ENCODE data around the gene RUBCNL.

Gene RUBCNL

GRCh38 chr13:46310066-46310465, 77.0 kb downstream of the RUBCNL start:
- Histone ChIP-seq H3K9me3 (ENCODE audit: control insufficient read depth, insufficient read depth, low read depth, low read length) (0 out of 2 replicates have a peak, but pooled peaks cover 6% of the 10 kb centered on the region), H3K4me1 (ENCODE audit: control insufficient read depth, insufficient read depth, low read length) (no peaks in the 10 kb centered on the region), H3K9ac (ENCODE audit: low read length) (no peak overlapping the region), H3K36me3 (ENCODE audit: control insufficient read depth, insufficient read depth, low read length) (no peaks in the 10 kb centered on the region), H3K4me3 (ENCODE audit: low read depth, low read length) (no peak overlapping the region), H3K27me3 (ENCODE audit: control insufficient read depth, insufficient read depth, low read length) (no peaks in the 10 kb centered on the region), H3K27ac (ENCODE audit: low read depth, low read length) (no peak overlapping the region)

- 0 out of 2 replicates have a peak, but pooled peaks cover 6% of the 10 kb centered on the region for H3K9me3 ChIP-seq (ENCODE audit: control insufficient read depth, insufficient read depth, low read depth, low read length)
- H3K9ac ChIP-seq (ENCODE audit: low read length), result no peak overlapping the region
- H3K4me3 ChIP-seq (ENCODE audit: low read depth, low read length), result no peak overlapping the region
- no peaks in the 10 kb centered on the region for H3K4me1 ChIP-seq (ENCODE audit: control insufficient read depth, insufficient read depth, low read length)
- no peak overlapping the region for H3K27ac ChIP-seq (ENCODE audit: low read depth, low read length)
- no peaks in the 10 kb centered on the region for H3K27me3 ChIP-seq (ENCODE audit: control insufficient read depth, insufficient read depth, low read length)
- no peaks in the 10 kb centered on the region for H3K36me3 ChIP-seq (ENCODE audit: control insufficient read depth, insufficient read depth, low read length)
These were observed 79.5 kb downstream of the RUBCNL start for GRCh38 chr13:46307554-46307953.

- H3K27ac ChIP-seq (ENCODE audit: low read depth, low read length), result no peak overlapping the region
- H3K4me1 ChIP-seq (ENCODE audit: control insufficient read depth, insufficient read depth, low read length), result no peaks in the 10 kb centered on the region
- H3K4me3 ChIP-seq (ENCODE audit: low read depth, low read length), result no peak overlapping the region
- H3K9me3 ChIP-seq (ENCODE audit: control insufficient read depth, insufficient read depth, low read depth, low read length), result peaks cover 5% of the 10 kb centered on the region; the same call in 1 of the 2 replicates
- no peaks in the 10 kb centered on the region for H3K36me3 ChIP-seq (ENCODE audit: control insufficient read depth, insufficient read depth, low read length)
- no peaks in the 10 kb centered on the region for H3K27me3 ChIP-seq (ENCODE audit: control insufficient read depth, insufficient read depth, low read length)
- H3K9ac ChIP-seq (ENCODE audit: low read length), result no peak overlapping the region
These were observed 82.5 kb downstream of the RUBCNL start for GRCh38 chr13:46304546-46304945.

- Histone ChIP-seq H3K4me3 (ENCODE audit: low read depth, low read length) (no peak overlapping the region), H3K9me3 (ENCODE audit: control insufficient read depth, insufficient read depth, low read depth, low read length) (peaks cover 5% of the 10 kb centered on the region; the same call in 1 of the 2 replicates), H3K9ac (ENCODE audit: low read length) (no peak overlapping the region), H3K27me3 (ENCODE audit: control insufficient read depth, insufficient read depth, low read length) (no peaks in the 10 kb centered on the region), H3K27ac (ENCODE audit: low read depth, low read length) (no peak overlapping the region), H3K4me1 (ENCODE audit: control insufficient read depth, insufficient read depth, low read length) (no peaks in the 10 kb centered on the region), H3K36me3 (ENCODE audit: control insufficient read depth, insufficient read depth, low read length) (no peaks in the 10 kb centered on the region)
These were observed 83.2 kb downstream of the RUBCNL start for GRCh38 chr13:46303742-46304385.

GRCh38 chr13:46297361-46297811, 89.7 kb downstream of the RUBCNL start:
- H3K9ac ChIP-seq (ENCODE audit: low read length), result no peak overlapping the region
- H3K4me1 ChIP-seq (ENCODE audit: control insufficient read depth, insufficient read depth, low read length), result peaks cover 4% of the 10 kb centered on the region; the same call in 1 of the 2 replicates
- no peaks in the 10 kb centered on the region for H3K27me3 ChIP-seq (ENCODE audit: control insufficient read depth, insufficient read depth, low read length)
- no peak overlapping the region for H3K27ac ChIP-seq (ENCODE audit: low read depth, low read length)
- H3K9me3 ChIP-seq (ENCODE audit: control insufficient read depth, insufficient read depth, low read depth, low read length), result peaks cover 5% of the 10 kb centered on the region; the same call in 1 of the 2 replicates
- no peak overlapping the region for H3K4me3 ChIP-seq (ENCODE audit: low read depth, low read length)
- H3K36me3 ChIP-seq (ENCODE audit: control insufficient read depth, insufficient read depth, low read length), result no peaks in the 10 kb centered on the region

GRCh38 chr13:46296921-46297320, 90.1 kb downstream of the RUBCNL start:
- no peak overlapping the region for H3K27ac ChIP-seq (ENCODE audit: low read depth, low read length)
- H3K9ac ChIP-seq (ENCODE audit: low read length), result no peak overlapping the region

GRCh38 chr13:46296115-46296822, 90.8 kb downstream of the RUBCNL start:
- Histone ChIP-seq H3K36me3 (ENCODE audit: control insufficient read depth, insufficient read depth, low read length) (no peaks in the 10 kb centered on the region), H3K4me1 (ENCODE audit: control insufficient read depth, insufficient read depth, low read length) (peaks cover 4% of the 10 kb centered on the region; the same call in 1 of the 2 replicates), H3K27ac (ENCODE audit: low read depth, low read length) (no peak overlapping the region), H3K4me3 (ENCODE audit: low read depth, low read length) (no peak overlapping the region), H3K9me3 (ENCODE audit: control insufficient read depth, insufficient read depth, low read depth, low read length) (peaks cover 5% of the 10 kb centered on the region; the same call in 1 of the 2 replicates), H3K9ac (ENCODE audit: low read length) (no peak overlapping the region), H3K27me3 (ENCODE audit: control insufficient read depth, insufficient read depth, low read length) (no peaks in the 10 kb centered on the region)

More at GRCh38 chr13:46296921-46297320, 90.1 kb downstream of the RUBCNL start:
- no peak overlapping the region for H3K4me3 ChIP-seq (ENCODE audit: low read depth, low read length)
- no peaks in the 10 kb centered on the region for H3K36me3 ChIP-seq (ENCODE audit: control insufficient read depth, insufficient read depth, low read length)
- peaks cover 5% of the 10 kb centered on the region; the same call in 1 of the 2 replicates for H3K9me3 ChIP-seq (ENCODE audit: control insufficient read depth, insufficient read depth, low read depth, low read length)
- H3K27me3 ChIP-seq (ENCODE audit: control insufficient read depth, insufficient read depth, low read length), result no peaks in the 10 kb centered on the region
- H3K4me1 ChIP-seq (ENCODE audit: control insufficient read depth, insufficient read depth, low read length), result peaks cover 4% of the 10 kb centered on the region; the same call in 1 of the 2 replicates

GRCh38 chr13:46295491-46296114, 91.4 kb downstream of the RUBCNL start:
- Histone ChIP-seq H3K9me3 (ENCODE audit: control insufficient read depth, insufficient read depth, low read depth, low read length) (peaks cover 5% of the 10 kb centered on the region; the same call in 1 of the 2 replicates), H3K27me3 (ENCODE audit: control insufficient read depth, insufficient read depth, low read length) (no peaks in the 10 kb centered on the region), H3K27ac (ENCODE audit: low read depth, low read length) (no peak overlapping the region), H3K4me1 (ENCODE audit: control insufficient read depth, insufficient read depth, low read length) (peaks cover 4% of the 10 kb centered on the region; the same call in 1 of the 2 replicates), H3K9ac (ENCODE audit: low read length) (no peak overlapping the region), H3K4me3 (ENCODE audit: low read depth, low read length) (no peak overlapping the region), H3K36me3 (ENCODE audit: control insufficient read depth, insufficient read depth, low read length) (no peaks in the 10 kb centered on the region)

- H3K4me3 ChIP-seq (ENCODE audit: low read depth, low read length), result no peak overlapping the region
- H3K9me3 ChIP-seq (ENCODE audit: control insufficient read depth, insufficient read depth, low read depth, low read length), result no peaks in the 10 kb centered on the region
- H3K27me3 ChIP-seq (ENCODE audit: control insufficient read depth, insufficient read depth, low read length), result no peaks in the 10 kb centered on the region
- H3K36me3 ChIP-seq (ENCODE audit: control insufficient read depth, insufficient read depth, low read length), result no peaks in the 10 kb centered on the region
- H3K9ac ChIP-seq (ENCODE audit: low read length), result no peak overlapping the region
- no peak overlapping the region for H3K27ac ChIP-seq (ENCODE audit: low read depth, low read length)
- H3K4me1 ChIP-seq (ENCODE audit: control insufficient read depth, insufficient read depth, low read length), result peaks cover 4% of the 10 kb centered on the region; the same call in 1 of the 2 replicates
These were observed 93.6 kb downstream of the RUBCNL start for GRCh38 chr13:46293436-46293835.
